Measurements from ENCODE around the gene UBASH3B.
"Not testable (repeated sequence)": the region's sequence is repeated elsewhere in the genome, so short reads cannot be mapped to it uniquely, and the experiment has no call there.

The UBASH3B gene

GRCh38 chr11:122821169-122821568 is 165.6 kb downstream of the UBASH3B start:
- no peak for DNase-seq

GRCh38 chr11:122822241-122822640 is 166.7 kb downstream of the UBASH3B start:
- no peak for DNase-seq

GRCh38 chr11:122823564-122823963 is 168.0 kb downstream of the UBASH3B start:
- DNase-seq, result no peak

- not testable (repeated sequence) for DNase-seq
These were observed 173.8 kb downstream of the UBASH3B start for GRCh38 chr11:122829371-122829770.

- not testable (repeated sequence) for DNase-seq
These were observed 176.8 kb downstream of the UBASH3B start for GRCh38 chr11:122832297-122832696.

- DNase-seq, result no peak
These were observed 177.4 kb downstream of the UBASH3B start for GRCh38 chr11:122832721-122833470.

- DNase-seq, result no peak
These were observed 178.4 kb downstream of the UBASH3B start for GRCh38 chr11:122833846-122834464.

GRCh38 chr11:122836916-122837315 is 181.4 kb downstream of the UBASH3B start:
- no peak for DNase-seq

- DNase-seq, result no peak
These were observed 182.2 kb downstream of the UBASH3B start for GRCh38 chr11:122837528-122838346.

GRCh38 chr11:122843281-122844141 is 188.0 kb downstream of the UBASH3B start:
- peak; percentile 69 for DNase-seq

- DNase-seq, result no peak
These were observed 191.9 kb downstream of the UBASH3B start for GRCh38 chr11:122847466-122847865.

GRCh38 chr11:122848186-122848585 is 192.7 kb downstream of the UBASH3B start:
- DNase-seq, result no peak

GRCh38 chr11:122850076-122850631 is 194.6 kb downstream of the UBASH3B start:
- peak; percentile 70 for DNase-seq

- peak; percentile 59 for DNase-seq
These were observed 195.9 kb downstream of the UBASH3B start for GRCh38 chr11:122851366-122851966.

GRCh38 chr11:122852074-122852795 is 196.7 kb downstream of the UBASH3B start:
- DNase-seq, result peak; percentile 62

GRCh38 chr11:122852796-122853160 is 197.3 kb downstream of the UBASH3B start:
- DNase-seq, result no peak

- DNase-seq, result no peak
These were observed 197.7 kb downstream of the UBASH3B start for GRCh38 chr11:122853261-122853660.

- peak; percentile 73 for DNase-seq
These were observed 198.5 kb downstream of the UBASH3B start for GRCh38 chr11:122853971-122854446.

GRCh38 chr11:122861631-122862030 is 206.1 kb downstream of the UBASH3B start:
- no peak for DNase-seq

- no peak for DNase-seq
These were observed 206.6 kb downstream of the UBASH3B start for GRCh38 chr11:122862091-122862490.

GRCh38 chr11:122863154-122863553 is 207.6 kb downstream of the UBASH3B start:
- DNase-seq, result not testable (repeated sequence)

Data from CD4-positive, alpha-beta T cell treated with Interleukin-4 for 4 hours (primary cell).